ENCODE measurements around the gene LLGL1. TPM values are rescaled to one million over a fixed set of nuclear protein-coding genes. Genes with fewer than 3 reads are reported as not detected.

The LLGL1 gene
- total RNA-seq, 1 donor from 2014 or later = 70.5 TPM

DNA sequence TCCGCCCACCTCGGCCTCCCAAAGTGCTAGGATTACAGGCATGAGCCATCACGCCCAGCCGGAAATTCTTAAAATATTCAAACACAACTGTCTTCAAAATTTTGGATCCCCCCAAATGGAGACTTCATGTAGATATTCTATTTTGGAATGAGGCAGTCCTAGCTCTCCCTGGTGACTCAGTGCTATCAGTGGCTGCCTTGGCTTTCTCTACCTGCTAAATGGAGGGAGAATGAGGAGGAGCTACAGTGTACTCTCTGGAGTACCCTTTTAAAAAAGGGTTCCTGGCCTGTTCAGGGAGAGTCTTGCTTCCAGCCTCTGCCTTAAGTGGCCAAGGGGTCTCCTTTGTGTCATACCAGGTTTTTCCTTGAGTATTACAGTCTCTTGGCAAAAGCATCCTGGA is 31.0 kb upstream of the LLGL1 start:
- H3K27ac ChIP-seq = no peak overlapping the region
- no peaks in the 10 kb centered on the region for H3K9me3 Mint-ChIP-seq
- H3K36me3 Mint-ChIP-seq = peaks cover 49% of the 10 kb centered on the region
- peaks cover 18% of the 10 kb centered on the region for H3K36me3 ChIP-seq
- no peak overlapping the region for H3K9ac ChIP-seq
- H4K20me1 ChIP-seq (ENCODE audit: low read depth) = peaks cover 91% of the 10 kb centered on the region
- DNase-seq (ENCODE audit: low spot score) = no peak
- no peak overlapping the region for H3K4me3 Mint-ChIP-seq
- H3K4me2 ChIP-seq = no peak overlapping the region
- no peaks in the 10 kb centered on the region for H3K27me3 Mint-ChIP-seq (ENCODE audit: insufficient read depth, low read depth)
- H2AFZ ChIP-seq (replicated peaks) = no peak overlapping the region
- H3K4me1 Mint-ChIP-seq = peaks cover 15% of the 10 kb centered on the region
- no peak overlapping the region for H3K4me3 ChIP-seq
- peaks cover 91% of the 10 kb centered on the region for H3K79me2 ChIP-seq (ENCODE audit: low read depth)
- no peaks in the 10 kb centered on the region for H3K4me1 ChIP-seq
- H3K27ac Mint-ChIP-seq = no peak overlapping the region
- no peaks in the 10 kb centered on the region for H3K9me3 ChIP-seq (ENCODE audit: low read depth)
- no peak for TF ChIP-seq EZH2phosphoT487 (IDR thresholded peaks at IDR 0.05)
- TF ChIP-seq EZH2 (IDR thresholded peaks at IDR 0.05) = no peak
- no peak for TF ChIP-seq CTCF (IDR thresholded peaks at IDR 0.05)
- H3F3A ChIP-seq (ENCODE audit: low read depth) = no peaks in the 10 kb centered on the region
- no peaks in the 10 kb centered on the region for H3K27me3 ChIP-seq

- Histone ChIP-seq H3K4me1 (no peaks in the 10 kb centered on the region), H3K79me2 (ENCODE audit: low read depth) (peaks cover 91% of the 10 kb centered on the region), H3K36me3 (peaks cover 18% of the 10 kb centered on the region), H2AFZ (replicated peaks) (no peak overlapping the region), H3K27ac (no peak overlapping the region), H3F3A (ENCODE audit: low read depth) (no peaks in the 10 kb centered on the region), H3K9me3 (ENCODE audit: low read depth) (no peaks in the 10 kb centered on the region), H3K4me2 (no peak overlapping the region), H3K9ac (no peak overlapping the region), H3K27me3 (no peaks in the 10 kb centered on the region), H3K4me3 (no peak overlapping the region), H4K20me1 (ENCODE audit: low read depth) (peaks cover 91% of the 10 kb centered on the region)
- Mint-ChIP-seq H3K4me1 (peaks cover 12% of the 10 kb centered on the region), H3K4me3 (no peak overlapping the region), H3K27me3 (ENCODE audit: insufficient read depth, low read depth) (no peaks in the 10 kb centered on the region), H3K9me3 (no peaks in the 10 kb centered on the region), H3K27ac (no peak overlapping the region), H3K36me3 (peaks cover 45% of the 10 kb centered on the region)
- no peak for DNase-seq (ENCODE audit: low spot score)
- TF ChIP-seq EZH2 (IDR thresholded peaks at IDR 0.05) = no peak
- TF ChIP-seq CTCF (IDR thresholded peaks at IDR 0.05) = no peak
- no peak for TF ChIP-seq EZH2phosphoT487 (IDR thresholded peaks at IDR 0.05)
These were observed 30.6 kb upstream of the LLGL1 start for GRCh38 chr17:18194804-18195203.

GRCh38 chr17:18195246-18195645 is 30.2 kb upstream of the LLGL1 start:
- Histone ChIP-seq H3K79me2 (ENCODE audit: low read depth) (peaks cover 91% of the 10 kb centered on the region), H3K36me3 (peaks cover 18% of the 10 kb centered on the region), H3K4me2 (no peak overlapping the region), H3K9ac (no peak overlapping the region), H3K4me3 (no peak overlapping the region), H3K4me1 (no peaks in the 10 kb centered on the region), H3K27me3 (no peaks in the 10 kb centered on the region), H3F3A (ENCODE audit: low read depth) (no peaks in the 10 kb centered on the region), H3K27ac (no peak overlapping the region), H4K20me1 (ENCODE audit: low read depth) (peaks cover 91% of the 10 kb centered on the region), H3K9me3 (ENCODE audit: low read depth) (no peaks in the 10 kb centered on the region), H2AFZ (replicated peaks) (no peak overlapping the region)
- no peak for DNase-seq (ENCODE audit: low spot score)
- no peak for TF ChIP-seq EZH2phosphoT487 (IDR thresholded peaks at IDR 0.05)
- TF ChIP-seq CTCF (IDR thresholded peaks at IDR 0.05) = no peak
- TF ChIP-seq EZH2 (IDR thresholded peaks at IDR 0.05) = no peak
- Mint-ChIP-seq H3K27ac (no peak overlapping the region), H3K9me3 (no peaks in the 10 kb centered on the region), H3K4me1 (peaks cover 10% of the 10 kb centered on the region), H3K4me3 (no peak overlapping the region), H3K27me3 (ENCODE audit: insufficient read depth, low read depth) (no peaks in the 10 kb centered on the region), H3K36me3 (peaks cover 45% of the 10 kb centered on the region)
